Measurements from ENCODE around the gene ABITRAM. TPM values are rescaled to one million over a fixed set of nuclear protein-coding genes. Genes with fewer than 3 reads are reported as not detected.

ABITRAM gene, protein sequence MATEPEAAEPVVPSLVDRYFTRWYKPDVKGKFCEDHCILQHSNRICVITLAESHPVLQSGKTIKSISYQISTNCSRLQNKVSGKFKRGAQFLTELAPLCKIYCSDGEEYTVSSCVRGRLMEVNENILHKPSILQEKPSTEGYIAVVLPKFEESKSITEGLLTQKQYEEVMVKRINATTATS
- total RNA-seq (10.6 and 10.7 TPM in 2 replicates), polyA plus RNA-seq (8.2 and 8.8 TPM in 2 replicates), polyA minus RNA-seq (6.1 TPM in 2 replicates), Bru-seq, nascent RNA (percentile 51 among the genes with signal in this experiment), BruChase-seq, experiment 1, labeled RNA remaining after a 6-hour chase (percentile 66 among the genes with signal in this experiment), BruChase-seq, experiment 2, labeled RNA remaining after a 2-hour chase (percentile 60 among the genes with signal in this experiment)
- polyA plus RNA-seq (2011; cell fraction: cytosol; rRNA removed): 10.3 and 12.3 TPM in 2 replicates
- polyA plus RNA-seq (2011; cell fraction: nucleus; rRNA removed): 20.0 and 25.2 TPM in 2 replicates
- polyA plus RNA-seq (2012): 11.6 and 16.9 TPM in 2 replicates
- 7.4 TPM for polyA minus RNA-seq (2011; cell fraction: cytosol; rRNA and poly(A)+ RNA removed)
- polyA minus RNA-seq (2011; cell fraction: nucleus; rRNA and poly(A)+ RNA removed): 5.0 and 8.8 TPM in 2 replicates
- long read RNA-seq, transcript FAM206A-201 (6 exons, 2,134 nt): major isoform, 21 of 29 reads
- long read RNA-seq, partial matches to known transcripts: 0 of 29 reads
- long read RNA-seq, other reads (novel, unspliced or antisense): 8 of 29 reads

DNA sequence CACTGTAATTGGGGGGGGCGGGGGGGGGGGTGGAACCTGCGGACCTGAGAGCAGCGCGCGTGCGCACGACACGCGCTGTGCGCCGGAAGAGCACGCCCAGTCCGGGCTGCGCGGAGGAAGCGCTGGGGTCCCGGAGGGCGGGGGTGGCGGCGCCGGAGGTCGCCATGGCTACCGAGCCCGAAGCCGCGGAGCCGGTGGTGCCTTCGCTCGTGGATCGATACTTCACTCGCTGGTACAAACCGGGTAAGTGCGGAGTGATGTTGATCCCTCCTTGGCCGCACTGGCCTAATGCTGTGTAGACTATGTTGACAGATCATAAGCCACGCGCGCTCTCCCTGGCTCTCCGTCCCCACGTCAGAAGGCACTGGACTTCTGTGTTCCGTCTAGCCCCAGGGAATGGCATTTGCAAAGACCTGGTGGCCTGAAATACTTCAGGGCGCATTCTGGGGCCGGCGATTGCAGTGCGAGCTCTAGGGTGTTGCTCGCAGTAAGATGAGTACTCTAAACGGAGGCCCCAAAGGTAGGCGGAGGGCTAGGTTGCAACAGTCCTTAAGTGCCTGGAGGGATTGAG is at the start of gene ABITRAM:
TSS of gene ABITRAM (plus strand) at position 78 of the 571 bp plus-strand sequence. CDS start at position 165, 87 bp downstream.
- dilution Hi-C loops (cut with MboI; ENCODE audit: extremely low pct_ligation_motif_present, low sequenced_read_pairs) (no loop called here), intact Hi-C loops (cut with micrococcal nuclease) (loop anchor here (1.0 to 10.0 kb wide), 5 partner anchors 8 to 390 kb away; partner anchors contain the start of genes CTNNAL1 and EPB41L4B)
- peak within 1 kb of the TSS; percentile 47 for H3K27ac ChIP-seq (ENCODE audit: insufficient read depth, low read depth, low read length)
- peaks cover 13% of the 10 kb centered on the region for H3K79me2 ChIP-seq (ENCODE audit: control insufficient read depth, insufficient read depth, low read length)
- peak; percentile 86 for DNase-seq (ENCODE audit: low read depth, low spot score)
- H3K27me3 ChIP-seq (ENCODE audit: control insufficient read depth in 2 of 2, insufficient read depth in 2 of 2, low read length in 2 of 2): no peaks in the 10 kb centered on the region
- no peak for FAIRE-seq
- H2AFZ ChIP-seq (ENCODE audit: low read depth, low read length): peak within 1 kb of the TSS; percentile 28
- H3K9me1 ChIP-seq (replicated peaks; ENCODE audit: control insufficient read depth, extremely low read depth, insufficient read depth, low read length): no peaks in the 10 kb centered on the region
- H3K4me3 ChIP-seq (replicated peaks in 1 of 3; ENCODE audit: insufficient read depth in 1 of 3, low read depth in 1 of 3, low read length in 3 of 3): peak within 1 kb of the TSS; percentile 11 to 74 (median 66)
- TF ChIP-seq MYC (IDR thresholded peaks at IDR 0.05; ENCODE audit: low read depth, low read length): no peak
- TF ChIP-seq, protein P1, sequence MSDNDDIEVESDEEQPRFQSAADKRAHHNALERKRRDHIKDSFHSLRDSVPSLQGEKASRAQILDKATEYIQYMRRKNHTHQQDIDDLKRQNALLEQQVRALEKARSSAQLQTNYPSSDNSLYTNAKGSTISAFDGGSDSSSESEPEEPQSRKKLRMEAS (IDR thresholded peaks at IDR 0.05; ENCODE audit: insufficient read depth, insufficient read length): peak; percentile 18
- H3K4me1 ChIP-seq (ENCODE audit: control insufficient read depth, extremely low read depth, insufficient read depth, low read length): peaks cover 10% of the 10 kb centered on the region
- H4K20me1 ChIP-seq (replicated peaks; ENCODE audit: control insufficient read depth, extremely low read depth, insufficient read depth, low read length): no peaks in the 10 kb centered on the region
- ChIA-PET POLR2A (no interaction called here), CTCF (interaction anchor here (1.0 to 1.4 kb wide), 2 partner anchors 10 to 20 kb away, joined by 3 to 9 read pairs; no protein-coding TSS in a partner anchor)
- BruUV-seq (replicated peaks): TSS peak; percentile 48
- peaks cover under 1 to 2% of the 10 kb centered on the region in 2 experiments for H3K36me3 ChIP-seq (ENCODE audit: control insufficient read depth in 2 of 2, extremely low read depth in 1 of 2, insufficient read depth in 2 of 2, low read length in 2 of 2)
- peak within 1 kb of the TSS; percentile 44 for H3K9ac ChIP-seq (replicated peaks; ENCODE audit: extremely low read depth, insufficient read depth, low read length)
- no peaks in the 10 kb centered on the region for H3K9me3 ChIP-seq (replicated peaks; ENCODE audit: control insufficient read depth, insufficient read depth, low read length)
- H3K4me2 ChIP-seq (ENCODE audit: insufficient read depth, low read length): peak within 1 kb of the TSS; percentile 86

DNA sequence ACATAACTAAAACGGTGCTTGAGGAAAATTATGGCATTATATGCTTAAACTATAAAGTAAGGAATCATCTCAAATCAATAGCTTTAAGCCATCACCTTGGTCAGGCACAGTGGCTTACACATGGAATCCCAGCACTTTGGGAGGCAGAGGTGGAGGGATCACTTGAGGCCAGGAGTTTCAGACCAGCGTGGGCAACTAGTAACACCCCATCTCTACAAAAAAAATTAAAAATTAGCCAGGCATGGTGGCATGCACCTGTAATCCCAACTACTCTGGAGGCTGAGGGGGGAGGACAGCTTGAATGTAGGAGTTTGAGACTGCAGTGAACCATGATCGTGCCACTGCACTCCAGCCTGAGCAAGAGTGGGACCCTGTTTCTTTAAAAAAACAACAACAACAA is 49.5 kb upstream of the ABITRAM start:
- intact Hi-C loops (cut with micrococcal nuclease): no loop called here
- H3K9me3 ChIP-seq (replicated peaks; ENCODE audit: control insufficient read depth, insufficient read depth, low read length): no peaks in the 10 kb centered on the region
- no peaks in the 10 kb centered on the region for H4K20me1 ChIP-seq (replicated peaks; ENCODE audit: control insufficient read depth, extremely low read depth, insufficient read depth, low read length)
- DNase-seq (ENCODE audit: low read depth, low spot score): no peak
- no TSS peak for BruUV-seq (replicated peaks)
- no peak overlapping the region for H3K4me2 ChIP-seq (ENCODE audit: insufficient read depth, low read length)
- no peak overlapping the region for H3K27ac ChIP-seq (ENCODE audit: insufficient read depth, low read depth, low read length)
- TF ChIP-seq POLR2A (IDR thresholded peaks at IDR 0.05; ENCODE audit: low read depth, low read length): no peak
- no peak for TF ChIP-seq FOS (IDR thresholded peaks at IDR 0.05; ENCODE audit: borderline replicate concordance, insufficient read depth, low read length)
- no peak for TF ChIP-seq MYC (IDR thresholded peaks at IDR 0.05; ENCODE audit: low read depth, low read length)
- TF ChIP-seq EZH2 (IDR thresholded peaks at IDR 0.05; ENCODE audit: borderline replicate concordance, low read depth, low read length, severe bottlenecking): no peak
- TF ChIP-seq JUN (IDR thresholded peaks at IDR 0.05; ENCODE audit: borderline replicate concordance, insufficient read depth, insufficient read length, low read depth): no peak
- TF ChIP-seq GATA2 (IDR thresholded peaks at IDR 0.05; ENCODE audit: insufficient read depth, insufficient read length, low read depth, low read length): no peak
- dilution Hi-C loops (cut with MboI; ENCODE audit: extremely low pct_ligation_motif_present, low sequenced_read_pairs): no loop called here
- no peaks in the 10 kb centered on the region for H3K79me2 ChIP-seq (ENCODE audit: control insufficient read depth, insufficient read depth, low read length)
- no peaks in the 10 kb centered on the region for H3K27me3 ChIP-seq (ENCODE audit: control insufficient read depth in 2 of 2, insufficient read depth in 2 of 2, low read length in 2 of 2)
- CTCF ChIA-PET: interaction anchor here (0.9 kb wide), 1 partner anchor 16 kb away, joined by 3 read pairs; no protein-coding TSS in a partner anchor
- POLR2A ChIA-PET: no interaction called here
- no peak overlapping the region for H3K9ac ChIP-seq (replicated peaks; ENCODE audit: extremely low read depth, insufficient read depth, low read length)
- no peaks in the 10 kb centered on the region for H3K9me1 ChIP-seq (replicated peaks; ENCODE audit: control insufficient read depth, extremely low read depth, insufficient read depth, low read length)
- H3K4me3 ChIP-seq (replicated peaks in 1 of 3; ENCODE audit: insufficient read depth in 1 of 3, low read depth in 1 of 3, low read length in 3 of 3): no peak overlapping the region
- FAIRE-seq: no peak
- peaks cover 3% of the 10 kb centered on the region for H3K4me1 ChIP-seq (ENCODE audit: control insufficient read depth, extremely low read depth, insufficient read depth, low read length)
- H2AFZ ChIP-seq (ENCODE audit: low read depth, low read length): no peak overlapping the region
- peaks cover 0 to 4% of the 10 kb centered on the region in 2 experiments for H3K36me3 ChIP-seq (ENCODE audit: control insufficient read depth in 2 of 2, extremely low read depth in 1 of 2, insufficient read depth in 2 of 2, low read length in 2 of 2)
